K562 (cell line): ENCODE data around the gene PPIP5K2.

ENCODE experiments used
- BDP1 ChIP-seq: IDR thresholded peaks from 3 replicates; pipeline ENCODE4 v1.6.1; 2011; ENCODE audit not compliant: insufficient read length, insufficient read depth
- MTA2 ChIP-seq: fragments of 450-650 bp; IDR thresholded peaks from 2 replicates; pipeline ENCODE4 v1.6.1; 2016; ENCODE audit warnings: low read depth
- MTA3 ChIP-seq: fragments of 450-650 bp; formaldehyde crosslinking; IDR thresholded peaks from 2 replicates; pipeline ENCODE4 v1.6.1; 2017; ENCODE audit warnings: mild to moderate bottlenecking, borderline replicate concordance
- NFE2 ChIP-seq: IDR thresholded peaks from 2 replicates; pipeline ENCODE4 v1.6.1; 2014; ENCODE audit warnings: antibody characterized with exemption, low read depth
- POLR2AphosphoS5 ChIP-seq: IDR thresholded peaks from 2 replicates; pipeline ENCODE4 v1.6.1; 2011; ENCODE audit warnings: mild to moderate bottlenecking, low read depth, low read length, moderate library complexity; ENCODE audit not compliant: control insufficient read depth, insufficient read depth
- SMAD4 ChIP-seq: fragments of 250-450 bp; sonication (Bioruptor Pico); conservative IDR thresholded peaks from 2 replicates; pipeline ENCODE4 v1.8.0; 2021; ENCODE audit warnings: inconsistent platforms, mild to moderate bottlenecking, moderate library complexity

DNA sequence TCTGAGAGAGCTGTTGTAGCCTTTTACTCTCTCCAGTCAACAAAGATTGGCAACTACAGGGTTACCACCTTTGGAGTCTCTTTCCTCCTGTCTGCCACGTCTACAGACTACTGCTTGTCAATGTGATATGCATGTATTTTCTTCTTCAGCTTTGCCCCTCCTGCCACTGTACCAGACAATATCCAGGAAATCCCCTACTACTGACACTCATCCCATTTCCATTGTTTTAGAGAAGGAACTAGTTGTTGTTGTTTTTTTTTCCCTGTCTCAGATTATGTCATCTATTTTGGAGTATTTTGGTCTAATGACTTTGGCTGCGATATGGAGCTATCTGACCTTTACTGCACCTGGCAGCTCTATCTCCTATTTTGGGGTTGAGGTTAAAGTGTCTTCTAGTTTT lies 88.4 kb downstream of the PPIP5K2 start:
- TF ChIP-seq NFE2, result no peak
- TF ChIP-seq SMAD4 (CRISPR knock-in tag), result no peak
- no peak for TF ChIP-seq MTA2
- TF ChIP-seq POLR2AphosphoS5, result no peak
- no peak for TF ChIP-seq BDP1
- no peak for TF ChIP-seq MTA3
